Rectal smooth muscle tissue (tissue), 1 donor: ENCODE data around the gene UQCRC1.
"Not testable (repeated sequence)": the region's sequence is repeated elsewhere in the genome, so short reads cannot be mapped to it uniquely, and the experiment has no call there.

Experiments used
- H3K27ac ChIP-seq: one replicate; pipeline ENCODE4 v1.7.0; 2013; ENCODE audit warnings: low read depth, low read length, inconsistent platforms
- H3K27me3 ChIP-seq: one replicate; pipeline ENCODE4 v1.7.0; 2013; ENCODE audit warnings: low read length; ENCODE audit not compliant: control insufficient read depth, insufficient read depth
- H3K36me3 ChIP-seq: one replicate; pipeline ENCODE4 v1.7.0; 2013; ENCODE audit warnings: low read length; ENCODE audit not compliant: control insufficient read depth, insufficient read depth
- H3K4me1 ChIP-seq: one replicate; pipeline ENCODE4 v1.7.0; 2013; ENCODE audit warnings: low read length; ENCODE audit not compliant: control insufficient read depth, insufficient read depth
- H3K4me3 ChIP-seq: one replicate; pipeline ENCODE4 v1.7.0; 2013; ENCODE audit warnings: low read length
- H3K9ac ChIP-seq: one replicate; pipeline ENCODE4 v1.7.0; 2013; ENCODE audit warnings: low read length

The UQCRC1 gene

DNA sequence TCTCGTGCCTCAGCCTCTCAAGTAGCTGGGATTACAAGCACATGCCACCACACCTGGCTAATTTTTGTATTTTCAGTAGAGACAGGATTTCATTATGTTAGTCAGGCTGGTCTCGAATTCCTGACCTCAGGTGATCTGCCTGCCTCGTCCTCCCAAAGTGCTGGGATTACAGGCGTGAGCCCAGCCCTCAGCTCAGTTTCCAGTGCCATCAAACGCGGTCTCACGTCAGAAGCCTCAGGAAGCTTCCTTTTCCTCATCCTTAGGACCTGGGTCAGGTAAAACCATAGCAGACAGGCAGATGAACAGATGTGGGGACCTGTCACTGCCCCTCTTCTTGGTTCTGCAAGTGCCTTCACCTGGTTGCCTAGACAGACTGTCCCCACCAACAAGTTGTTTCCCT lies 57.8 kb downstream of the UQCRC1 start:
- H3K4me1 ChIP-seq, H3K27ac ChIP-seq, H3K4me3 ChIP-seq, H3K36me3 ChIP-seq, H3K9ac ChIP-seq, H3K27me3 ChIP-seq: not testable (repeated sequence)
